Measurements from ENCODE around the gene AFMID. TPM values are rescaled to one million over a fixed set of nuclear protein-coding genes. Genes with fewer than 3 reads are reported as not detected.

The AFMID gene
- total RNA-seq: 23.2 TPM

GRCh38 chr17:78186692-78187595 lies at the start of gene AFMID, which contains the start of gene TK1:
AFMID (plus strand) TSS chr17:78187362; CDS start chr17:78187371, 9 bp downstream.
TK1 (minus strand) TSS chr17:78187052; CDS start chr17:78186994, 58 bp downstream.

GRCh38 chr17:78168242-78168902 lies 18.8 kb upstream of the AFMID start, which contains the start of gene SYNGR2:
SYNGR2 (plus strand) TSS chr17:78168581; CDS start chr17:78168617, 36 bp downstream.

GRCh38 chr17:78214016-78214705 lies 27.0 kb downstream of the AFMID start, which contains the start of gene BIRC5:
BIRC5 (plus strand) TSS chr17:78214253; CDS start chr17:78214317, 64 bp downstream.

GRCh38 chr17:78230996-78231935 lies 44.1 kb downstream of the AFMID start, which contains the start of gene TMEM235:
TMEM235 (plus strand) TSS chr17:78231631; CDS start chr17:78232024, 393 bp downstream.

Small RNA genes lying within 50 kb of the gene (small RNA-seq; reads per million reads assigned to genes)
- gene AC087645.1 (ENCODE audit: low replicate concordance): not detected

Other genes with a start within 250 kb of the AFMID start
- 63.2 TPM for gene TNRC6C, start 228.7 kb upstream of the AFMID start, total RNA-seq
- gene TMC6, start 58.6 kb upstream of the AFMID start, total RNA-seq: 5.9 TPM
- 2.5 TPM for gene TMC8, start 56.6 kb upstream of the AFMID start, total RNA-seq
- not detected for gene C17orf99, start 41.0 kb upstream of the AFMID start, total RNA-seq
- 7.5 TPM for gene SYNGR2, start 18.8 kb upstream of the AFMID start, total RNA-seq
- 4.1 TPM for gene TK1, start 310 bp upstream of the AFMID start, total RNA-seq
- gene BIRC5, start 26.9 kb downstream of the AFMID start, total RNA-seq: 6.6 TPM
- not detected for gene TMEM235, start 44.3 kb downstream of the AFMID start, total RNA-seq
- gene SOCS3, start 172.7 kb downstream of the AFMID start, total RNA-seq: 3.1 TPM
- 54.8 TPM for gene PGS1, start 191.3 kb downstream of the AFMID start, total RNA-seq

All from parietal lobe (tissue), 2 donors.